IPS DF 6.9 (cell line): ENCODE measurements around the gene SLC38A11.

ENCODE experiments used
- DNase-seq: peaks from one replicate; pipeline ENCODE4 v3.0.0-alpha.2; 2013; ENCODE audit warnings: low read depth, low spot score
- H3K27ac ChIP-seq: one replicate; pipeline ENCODE4 v1.5.1; 2013; ENCODE audit warnings: low read length, control low read depth
- H3K27me3 ChIP-seq: 2 replicates; pipeline ENCODE4 v1.6.1; 2013; ENCODE audit warnings: mild to moderate bottlenecking, low read length; ENCODE audit not compliant: control insufficient read depth, insufficient read depth
- H3K36me3 ChIP-seq: 2 replicates; pipeline ENCODE4 v1.6.1; 2013; ENCODE audit warnings: low read length; ENCODE audit not compliant: control insufficient read depth, insufficient read depth
- H3K4me1 ChIP-seq: 2 replicates; pipeline ENCODE4 v1.6.1; 2013; ENCODE audit warnings: low read length; ENCODE audit not compliant: control insufficient read depth, insufficient read depth
- H3K4me3 ChIP-seq: 2 replicates; pipeline ENCODE4 v1.5.1; 2013; ENCODE audit warnings: mild to moderate bottlenecking, low read length
- H3K9me3 ChIP-seq: 2 replicates; pipeline ENCODE4 v1.6.1; 2013; ENCODE audit warnings: low read length, inconsistent platforms; ENCODE audit not compliant: control insufficient read depth, insufficient read depth
- WGBS: extraction: QIAGEN DNeasy Blood & Tissue Kit; methylation state at CpG from one replicate; pipeline ENCODE4 v1.1.7; 2013; ENCODE audit warnings: mixed read lengths, missing lambda C conversion rate; ENCODE audit not compliant: insufficient read length, insufficient coverage; 5-methylcytosine and 5-hydroxymethylcytosine counted together

The SLC38A11 gene

GRCh38 chr2:164969909-164970690 lies 14.8 kb upstream of the SLC38A11 start:
- no CpG with 5 or more reads among the region's 2 CpGs for WGBS
- Histone ChIP-seq H3K4me3 (no peak overlapping the region), H3K9me3 (no peaks in the 10 kb centered on the region), H3K27me3 (no peaks in the 10 kb centered on the region), H3K36me3 (no peaks in the 10 kb centered on the region), H3K4me1 (no peaks in the 10 kb centered on the region), H3K27ac (no peak overlapping the region)
- no peak for DNase-seq

- DNase-seq = peak; percentile 4
- WGBS = no CpG with 5 or more reads among the region's 2 CpGs
- Histone ChIP-seq H3K4me3 (no peak overlapping the region), H3K9me3 (no peaks in the 10 kb centered on the region), H3K4me1 (no peaks in the 10 kb centered on the region), H3K27ac (no peak overlapping the region), H3K27me3 (no peaks in the 10 kb centered on the region), H3K36me3 (no peaks in the 10 kb centered on the region)
Measured at GRCh38 chr2:164967781-164968228, 12.5 kb upstream of the SLC38A11 start.

GRCh38 chr2:164967361-164967760 lies 12.0 kb upstream of the SLC38A11 start:
- H3K4me1 ChIP-seq = no peaks in the 10 kb centered on the region
- WGBS = no CpG with 5 or more reads among the region's 2 CpGs
- no peak for DNase-seq
- no peaks in the 10 kb centered on the region for H3K9me3 ChIP-seq
- no peak overlapping the region for H3K4me3 ChIP-seq
- H3K27ac ChIP-seq = no peak overlapping the region
- H3K36me3 ChIP-seq = no peaks in the 10 kb centered on the region
- no peaks in the 10 kb centered on the region for H3K27me3 ChIP-seq

- H3K27me3 ChIP-seq = no peaks in the 10 kb centered on the region
Measured at GRCh38 chr2:164964700-164965099, 9.4 kb upstream of the SLC38A11 start.

GRCh38 chr2:164960159-164960558 lies 4.8 kb upstream of the SLC38A11 start:
- no peak for DNase-seq
- H3K4me1 ChIP-seq = no peaks in the 10 kb centered on the region
- no peaks in the 10 kb centered on the region for H3K36me3 ChIP-seq
- H3K27me3 ChIP-seq = no peaks in the 10 kb centered on the region
- H3K27ac ChIP-seq = no peak overlapping the region
- no CpG with 5 or more reads among the region's 2 CpGs for WGBS
- H3K9me3 ChIP-seq = no peaks in the 10 kb centered on the region
- H3K4me3 ChIP-seq = no peak overlapping the region

More at GRCh38 chr2:164964700-164965099, 9.4 kb upstream of the SLC38A11 start:
- no peaks in the 10 kb centered on the region for H3K36me3 ChIP-seq
- DNase-seq = no peak
- no peak overlapping the region for H3K27ac ChIP-seq
- WGBS = no CpG with 5 or more reads among the region's 1 CpG
- no peaks in the 10 kb centered on the region for H3K9me3 ChIP-seq
- H3K4me1 ChIP-seq = no peaks in the 10 kb centered on the region
- no peak overlapping the region for H3K4me3 ChIP-seq

- no peak for DNase-seq
- Histone ChIP-seq H3K27me3 (no peaks in the 10 kb centered on the region), H3K4me3 (no peak overlapping the region), H3K9me3 (no peaks in the 10 kb centered on the region), H3K4me1 (no peaks in the 10 kb centered on the region), H3K36me3 (no peaks in the 10 kb centered on the region), H3K27ac (no peak overlapping the region)
- WGBS = no CpG with 5 or more reads among the region's 4 CpGs
Measured at GRCh38 chr2:164954186-164954585, 1.1 kb downstream of the SLC38A11 start.

- Histone ChIP-seq H3K4me1 (no peaks in the 10 kb centered on the region), H3K9me3 (no peaks in the 10 kb centered on the region), H3K4me3 (no peak overlapping the region), H3K27ac (no peak overlapping the region), H3K27me3 (no peaks in the 10 kb centered on the region), H3K36me3 (no peaks in the 10 kb centered on the region)
- no peak for DNase-seq
- WGBS = no CpG with 5 or more reads among the region's 3 CpGs
Measured at GRCh38 chr2:164953279-164953678, 2.0 kb downstream of the SLC38A11 start.

GRCh38 chr2:164952057-164952702 lies 3.1 kb downstream of the SLC38A11 start:
- Histone ChIP-seq H3K4me3 (no peak overlapping the region), H3K27ac (no peak overlapping the region), H3K27me3 (no peaks in the 10 kb centered on the region), H3K4me1 (no peaks in the 10 kb centered on the region), H3K9me3 (no peaks in the 10 kb centered on the region), H3K36me3 (no peaks in the 10 kb centered on the region)
- no CpG with 5 or more reads among the region's 8 CpGs for WGBS
- DNase-seq = no peak

- no peaks in the 10 kb centered on the region for H3K36me3 ChIP-seq
- no peak overlapping the region for H3K4me3 ChIP-seq
- no peaks in the 10 kb centered on the region for H3K27me3 ChIP-seq
- no peak overlapping the region for H3K27ac ChIP-seq
- H3K4me1 ChIP-seq = no peaks in the 10 kb centered on the region
- H3K9me3 ChIP-seq = no peaks in the 10 kb centered on the region
- WGBS = no CpG with 5 or more reads among the region's 1 CpG
- no peak for DNase-seq
Measured at GRCh38 chr2:164948540-164948939, 6.8 kb downstream of the SLC38A11 start.

GRCh38 chr2:164947281-164947680 lies 8.0 kb downstream of the SLC38A11 start:
- no peaks in the 10 kb centered on the region for H3K27me3 ChIP-seq
- H3K4me1 ChIP-seq = no peaks in the 10 kb centered on the region
- H3K36me3 ChIP-seq = no peaks in the 10 kb centered on the region
- H3K9me3 ChIP-seq = no peaks in the 10 kb centered on the region
- H3K27ac ChIP-seq = no peak overlapping the region
- no peak overlapping the region for H3K4me3 ChIP-seq
- no CpG with 5 or more reads among the region's 7 CpGs for WGBS
- DNase-seq = no peak
